ENCODE data around the gene CYP1A1. TPM values are rescaled to one million over a fixed set of nuclear protein-coding genes. Genes with fewer than 3 reads are reported as not detected.

CYP1A1 gene
- total and polyA plus RNA-seq, 2 of the 13 experiments (the other 11 are each of a cell fraction or from before 2014, with no cell fraction given): 7.9 to 8.0 TPM

DNA sequence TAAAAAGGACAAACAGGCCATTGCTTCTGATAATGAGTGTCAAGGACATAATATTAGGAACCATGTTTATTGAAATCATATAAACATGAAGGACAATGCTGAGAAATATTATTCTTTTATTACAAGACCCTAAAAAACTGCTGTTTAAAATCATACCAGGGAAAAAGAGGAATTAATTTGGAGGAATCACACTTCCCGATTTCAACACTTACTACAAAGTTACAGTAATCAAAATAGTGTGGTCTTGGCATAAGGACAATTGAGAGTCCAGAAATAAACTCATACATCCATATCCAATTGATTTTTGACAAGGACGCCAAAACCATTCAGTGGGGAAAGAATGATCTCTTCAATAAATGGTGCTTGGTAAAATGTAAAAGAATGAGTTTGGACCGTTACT, 13.0 kb downstream of the CYP1A1 start (continued):
- TF ChIP-seq, protein P1, sequence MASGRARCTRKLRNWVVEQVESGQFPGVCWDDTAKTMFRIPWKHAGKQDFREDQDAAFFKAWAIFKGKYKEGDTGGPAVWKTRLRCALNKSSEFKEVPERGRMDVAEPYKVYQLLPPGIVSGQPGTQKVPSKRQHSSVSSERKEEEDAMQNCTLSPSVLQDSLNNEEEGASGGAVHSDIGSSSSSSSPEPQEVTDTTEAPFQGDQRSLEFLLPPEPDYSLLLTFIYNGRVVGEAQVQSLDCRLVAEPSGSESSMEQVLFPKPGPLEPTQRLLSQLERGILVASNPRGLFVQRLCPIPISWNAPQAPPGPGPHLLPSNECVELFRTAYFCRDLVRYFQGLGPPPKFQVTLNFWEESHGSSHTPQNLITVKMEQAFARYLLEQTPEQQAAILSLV (CRISPR knock-in tag; IDR thresholded peaks at IDR 0.05; ENCODE audit: borderline replicate concordance): no peak

DNA sequence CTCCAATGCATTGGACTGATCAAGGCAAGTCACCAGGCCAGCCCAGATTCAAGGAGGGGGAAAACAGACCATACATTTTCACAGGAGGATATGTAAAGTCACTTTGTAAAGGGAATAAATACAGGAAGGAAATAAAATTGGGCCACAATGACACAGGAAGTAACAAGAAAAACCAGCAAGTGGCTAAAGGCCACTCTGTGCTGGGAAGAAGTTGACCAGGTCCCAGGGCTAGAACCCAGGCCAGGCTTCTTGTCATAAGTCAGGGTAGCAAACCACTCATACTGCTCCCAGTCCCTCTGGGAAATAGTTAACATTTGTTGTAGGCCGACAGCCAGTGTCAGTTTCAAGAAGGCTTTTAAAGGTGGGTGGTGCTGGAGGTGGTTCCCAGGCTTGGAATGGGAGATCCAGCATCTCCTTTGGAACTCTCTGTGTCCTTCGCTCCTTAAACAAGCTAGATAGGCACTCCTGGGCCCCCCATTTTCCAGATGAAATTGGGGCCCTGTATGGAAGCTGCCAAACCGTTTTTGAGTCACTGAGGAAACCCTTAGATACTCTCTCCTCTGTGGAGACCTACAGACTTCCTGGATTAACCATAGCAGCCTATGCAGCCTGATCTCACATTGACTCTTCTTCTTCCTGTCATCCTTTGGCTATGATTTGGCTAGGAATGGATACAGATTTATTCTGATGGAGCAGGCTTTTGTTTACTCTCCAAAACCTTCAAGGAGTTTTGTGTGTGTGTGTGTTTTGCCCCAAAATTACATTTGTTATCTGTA, 14.8 kb downstream of the CYP1A1 start:
- Histone ChIP-seq H3K4me3 (replicated peaks in 1 of 3; ENCODE audit: insufficient read depth in 1 of 3, low read depth in 2 of 3, low read length in 3 of 3) (no peak overlapping the region), H3K27ac (ENCODE audit: extremely low read length, insufficient read depth, low read length) (no peak overlapping the region), H3K79me2 (ENCODE audit: insufficient read depth, low read length) (no peaks in the 10 kb centered on the region), H3K9ac (ENCODE audit: insufficient read depth, low read depth, low read length) (no peak overlapping the region), H4K20me1 (ENCODE audit: insufficient read depth, low read length) (no peaks in the 10 kb centered on the region), H3K27me3 (ENCODE audit: control insufficient read depth in 1 of 2, insufficient read depth in 2 of 2, low read length in 2 of 2) (no peaks in the 10 kb centered on the region), H3K9me3 (ENCODE audit: low read length) (no peaks in the 10 kb centered on the region), H3K36me3 (replicated peaks in 1 of 2; ENCODE audit: control insufficient read depth in 1 of 2, insufficient read depth in 2 of 2, low read length in 2 of 2) (no peaks in the 10 kb centered on the region), H3K4me2 (ENCODE audit: low read depth, low read length) (no peak overlapping the region), H3K4me1 (ENCODE audit: insufficient read depth, low read length) (peaks cover 13% of the 10 kb centered on the region; the same call in 1 of the 2 replicates), H2AFZ (ENCODE audit: low read length) (no peak overlapping the region)
- CTCF ChIA-PET (ENCODE audit: low intra/inter-chr PET ratio, low total read pairs): no interaction called here
- in situ Hi-C loops (cut with HindIII; ENCODE audit: extremely low pct_ligation_motif_present, low pct_unique_long_range_greater_than_20kb) (no loop called here), intact Hi-C loops (cut with micrococcal nuclease; ENCODE audit: unreplicated experiment) (no loop called here)
- BruUV-seq (replicated peaks): no TSS peak
- WGBS (ENCODE audit: low lambda C conversion rate): 21% methylated on average over 3 of the region's 3 CpGs
- DNase-seq (ENCODE audit: low spot score) (no peak), ATAC-seq (no peak), FAIRE-seq (no peak)
- POLR2A ChIA-PET: no interaction called here
- TF ChIP-seq, protein P2, sequence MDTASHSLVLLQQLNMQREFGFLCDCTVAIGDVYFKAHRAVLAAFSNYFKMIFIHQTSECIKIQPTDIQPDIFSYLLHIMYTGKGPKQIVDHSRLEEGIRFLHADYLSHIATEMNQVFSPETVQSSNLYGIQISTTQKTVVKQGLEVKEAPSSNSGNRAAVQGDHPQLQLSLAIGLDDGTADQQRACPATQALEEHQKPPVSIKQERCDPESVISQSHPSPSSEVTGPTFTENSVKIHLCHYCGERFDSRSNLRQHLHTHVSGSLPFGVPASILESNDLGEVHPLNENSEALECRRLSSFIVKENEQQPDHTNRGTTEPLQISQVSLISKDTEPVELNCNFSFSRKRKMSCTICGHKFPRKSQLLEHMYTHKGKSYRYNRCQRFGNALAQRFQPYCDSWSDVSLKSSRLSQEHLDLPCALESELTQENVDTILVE (CRISPR knock-in tag; IDR thresholded peaks at IDR 0.05): no peak
- TF ChIP-seq ZNF788 (CRISPR knock-in tag; IDR thresholded peaks at IDR 0.05; ENCODE audit: borderline replicate concordance) (no peak), SETDB1 (CRISPR knock-in tag; IDR thresholded peaks at IDR 0.05; ENCODE audit: borderline replicate concordance) (no peak), SSRP1 (CRISPR knock-in tag; IDR thresholded peaks at IDR 0.05) (no peak), HES4 (CRISPR knock-in tag; IDR thresholded peaks at IDR 0.05; ENCODE audit: borderline replicate concordance) (no peak), CENPX (CRISPR knock-in tag; IDR thresholded peaks at IDR 0.05) (no peak), KLF12 (CRISPR knock-in tag; IDR thresholded peaks at IDR 0.05; ENCODE audit: borderline replicate concordance) (no peak)
- TF ChIP-seq, protein P3, sequence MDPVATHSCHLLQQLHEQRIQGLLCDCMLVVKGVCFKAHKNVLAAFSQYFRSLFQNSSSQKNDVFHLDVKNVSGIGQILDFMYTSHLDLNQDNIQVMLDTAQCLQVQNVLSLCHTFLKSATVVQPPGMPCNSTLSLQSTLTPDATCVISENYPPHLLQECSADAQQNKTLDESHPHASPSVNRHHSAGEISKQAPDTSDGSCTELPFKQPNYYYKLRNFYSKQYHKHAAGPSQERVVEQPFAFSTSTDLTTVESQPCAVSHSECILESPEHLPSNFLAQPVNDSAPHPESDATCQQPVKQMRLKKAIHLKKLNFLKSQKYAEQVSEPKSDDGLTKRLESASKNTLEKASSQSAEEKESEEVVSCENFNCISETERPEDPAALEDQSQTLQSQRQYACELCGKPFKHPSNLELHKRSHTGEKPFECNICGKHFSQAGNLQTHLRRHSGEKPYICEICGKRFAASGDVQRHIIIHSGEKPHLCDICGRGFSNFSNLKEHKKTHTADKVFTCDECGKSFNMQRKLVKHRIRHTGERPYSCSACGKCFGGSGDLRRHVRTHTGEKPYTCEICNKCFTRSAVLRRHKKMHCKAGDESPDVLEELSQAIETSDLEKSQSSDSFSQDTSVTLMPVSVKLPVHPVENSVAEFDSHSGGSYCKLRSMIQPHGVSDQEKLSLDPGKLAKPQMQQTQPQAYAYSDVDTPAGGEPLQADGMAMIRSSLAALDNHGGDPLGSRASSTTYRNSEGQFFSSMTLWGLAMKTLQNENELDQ (CRISPR knock-in tag; IDR thresholded peaks at IDR 0.05; ENCODE audit: borderline replicate concordance): no peak
- TF ChIP-seq, protein P4, sequence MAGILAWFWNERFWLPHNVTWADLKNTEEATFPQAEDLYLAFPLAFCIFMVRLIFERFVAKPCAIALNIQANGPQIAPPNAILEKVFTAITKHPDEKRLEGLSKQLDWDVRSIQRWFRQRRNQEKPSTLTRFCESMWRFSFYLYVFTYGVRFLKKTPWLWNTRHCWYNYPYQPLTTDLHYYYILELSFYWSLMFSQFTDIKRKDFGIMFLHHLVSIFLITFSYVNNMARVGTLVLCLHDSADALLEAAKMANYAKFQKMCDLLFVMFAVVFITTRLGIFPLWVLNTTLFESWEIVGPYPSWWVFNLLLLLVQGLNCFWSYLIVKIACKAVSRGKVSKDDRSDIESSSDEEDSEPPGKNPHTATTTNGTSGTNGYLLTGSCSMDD (CRISPR knock-in tag; IDR thresholded peaks at IDR 0.05): no peak
- TF ChIP-seq, protein P5, sequence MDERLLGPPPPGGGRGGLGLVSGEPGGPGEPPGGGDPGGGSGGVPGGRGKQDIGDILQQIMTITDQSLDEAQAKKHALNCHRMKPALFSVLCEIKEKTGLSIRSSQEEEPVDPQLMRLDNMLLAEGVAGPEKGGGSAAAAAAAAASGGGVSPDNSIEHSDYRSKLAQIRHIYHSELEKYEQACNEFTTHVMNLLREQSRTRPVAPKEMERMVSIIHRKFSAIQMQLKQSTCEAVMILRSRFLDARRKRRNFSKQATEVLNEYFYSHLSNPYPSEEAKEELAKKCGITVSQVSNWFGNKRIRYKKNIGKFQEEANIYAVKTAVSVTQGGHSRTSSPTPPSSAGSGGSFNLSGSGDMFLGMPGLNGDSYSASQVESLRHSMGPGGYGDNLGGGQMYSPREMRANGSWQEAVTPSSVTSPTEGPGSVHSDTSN (CRISPR knock-in tag; IDR thresholded peaks at IDR 0.05): no peak
- TF ChIP-seq, protein P6, sequence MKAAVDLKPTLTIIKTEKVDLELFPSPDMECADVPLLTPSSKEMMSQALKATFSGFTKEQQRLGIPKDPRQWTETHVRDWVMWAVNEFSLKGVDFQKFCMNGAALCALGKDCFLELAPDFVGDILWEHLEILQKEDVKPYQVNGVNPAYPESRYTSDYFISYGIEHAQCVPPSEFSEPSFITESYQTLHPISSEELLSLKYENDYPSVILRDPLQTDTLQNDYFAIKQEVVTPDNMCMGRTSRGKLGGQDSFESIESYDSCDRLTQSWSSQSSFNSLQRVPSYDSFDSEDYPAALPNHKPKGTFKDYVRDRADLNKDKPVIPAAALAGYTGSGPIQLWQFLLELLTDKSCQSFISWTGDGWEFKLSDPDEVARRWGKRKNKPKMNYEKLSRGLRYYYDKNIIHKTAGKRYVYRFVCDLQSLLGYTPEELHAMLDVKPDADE (CRISPR knock-in tag; IDR thresholded peaks at IDR 0.05): no peak
- TF ChIP-seq, protein P7, sequence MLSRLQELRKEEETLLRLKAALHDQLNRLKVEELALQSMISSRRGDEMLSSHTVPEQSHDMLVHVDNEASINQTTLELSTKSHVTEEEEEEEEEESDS (CRISPR knock-in tag; IDR thresholded peaks at IDR 0.05; ENCODE audit: borderline replicate concordance): no peak
